Left hindlimb (tissue), 1 donor: Measurements from ENCODE around the gene CYP27A1.
"Not testable (repeated sequence)": the region's sequence is repeated elsewhere in the genome, so short reads cannot be mapped to it uniquely, and the experiment has no call there.

Experiments used
- DNase-seq: peaks from one replicate; pipeline ENCODE4 v3.0.0-alpha.2; 2018

Gene CYP27A1

DNA sequence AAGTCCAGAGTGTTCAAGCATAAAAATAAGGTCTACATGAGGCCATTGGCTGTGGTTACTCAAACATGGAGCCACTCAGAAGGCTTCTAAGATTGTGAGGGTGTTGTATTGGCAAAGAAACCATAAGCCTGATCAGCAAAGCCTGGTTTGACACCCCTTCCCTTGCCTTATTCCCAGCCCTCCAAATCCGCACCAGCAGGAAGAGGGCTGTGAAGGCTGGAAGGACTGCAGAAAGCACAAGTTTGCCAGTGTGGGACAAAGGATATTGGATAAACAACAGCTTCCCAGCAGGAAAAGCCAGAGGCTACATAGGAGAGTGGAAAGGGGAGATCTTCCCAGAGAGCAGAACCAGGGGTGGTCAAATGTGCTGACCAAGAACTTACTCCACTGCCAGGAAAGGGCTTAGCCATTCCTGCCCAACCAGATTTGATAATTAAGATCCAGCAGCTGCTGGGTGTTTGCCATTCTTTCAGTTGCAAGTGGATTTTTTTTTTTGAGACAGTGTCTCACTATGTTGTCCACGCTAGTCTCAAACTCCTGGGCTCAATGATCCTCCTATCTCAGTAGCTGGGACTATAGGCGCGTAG lies 51.2 kb downstream of the CYP27A1 start:
- DNase-seq = no peak

DNA sequence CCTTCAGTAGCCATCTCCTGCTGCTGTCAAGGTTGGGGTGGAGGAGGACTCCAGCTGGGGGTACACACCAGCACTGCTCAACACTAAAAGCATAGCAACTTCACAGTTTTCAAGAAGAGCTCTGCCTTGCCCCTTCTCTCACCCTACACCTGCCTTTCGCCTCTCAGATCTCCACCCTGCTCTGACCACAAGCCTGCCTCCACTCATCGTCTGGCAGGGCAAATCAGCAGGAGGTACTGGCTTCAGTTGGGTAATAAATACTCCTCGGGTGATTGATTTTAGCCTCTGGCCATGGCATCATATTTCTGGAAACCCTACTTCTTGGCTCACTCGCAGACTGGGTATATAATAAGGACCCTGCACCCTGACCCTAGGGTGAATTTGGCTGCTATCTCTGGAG lies 52.7 kb downstream of the CYP27A1 start:
- DNase-seq = no peak

DNA sequence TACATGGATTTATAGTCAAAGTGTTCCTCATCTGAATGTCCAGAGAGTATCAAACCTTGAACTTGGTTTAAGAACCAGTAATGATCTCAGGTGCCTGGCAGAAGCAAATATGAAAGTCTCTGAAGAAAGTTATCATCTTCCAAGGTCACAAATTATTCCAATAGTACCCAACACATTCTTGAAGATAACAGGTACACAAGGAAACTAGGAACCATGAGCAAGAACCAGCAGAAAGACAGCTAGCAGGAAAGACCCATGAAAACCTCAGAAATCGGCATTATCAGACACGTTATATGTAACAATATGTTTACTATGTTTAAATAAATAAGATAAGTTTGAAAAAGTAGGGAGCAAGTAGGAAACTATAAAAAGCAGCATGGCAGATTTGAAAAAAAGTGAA lies 55.5 kb downstream of the CYP27A1 start:
- DNase-seq = no peak

DNA sequence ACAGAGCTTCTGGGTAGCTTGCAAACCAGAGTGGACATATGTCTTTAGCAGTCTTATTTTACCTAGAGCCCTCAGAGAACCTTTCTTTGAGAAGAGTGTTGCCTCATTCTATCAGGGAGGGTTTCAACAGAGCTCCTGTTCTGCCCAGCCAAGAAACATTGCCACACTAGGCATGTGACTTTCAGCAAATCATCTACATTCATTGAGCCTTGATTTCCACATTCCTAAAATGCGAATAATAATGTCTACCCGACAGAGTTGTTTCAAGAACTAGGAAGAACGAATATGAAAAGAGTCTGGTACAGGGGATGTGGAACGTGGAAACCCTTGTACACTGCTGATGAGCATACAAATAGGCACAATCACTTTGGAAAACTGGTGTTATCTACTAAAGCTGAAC lies 57.5 kb downstream of the CYP27A1 start:
- DNase-seq = no peak

DNA sequence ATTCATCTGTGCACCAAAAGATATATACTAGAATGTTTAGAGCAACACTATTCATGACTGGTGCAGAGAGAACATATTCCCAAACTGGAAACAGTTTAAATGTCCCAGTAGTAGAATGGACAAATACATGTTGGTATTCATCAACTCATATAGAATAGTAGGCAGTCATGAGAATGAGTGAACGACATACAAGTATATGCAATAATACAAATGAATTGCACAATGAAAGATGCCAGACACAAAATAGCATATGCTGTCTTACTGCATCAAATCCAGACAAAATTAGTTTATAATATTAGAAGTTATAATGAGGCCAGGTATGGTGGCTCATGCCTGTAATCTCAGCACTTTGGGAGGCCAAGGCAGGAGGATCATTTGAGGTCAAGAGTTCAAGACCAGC lies 57.9 kb downstream of the CYP27A1 start:
- no peak for DNase-seq

DNA sequence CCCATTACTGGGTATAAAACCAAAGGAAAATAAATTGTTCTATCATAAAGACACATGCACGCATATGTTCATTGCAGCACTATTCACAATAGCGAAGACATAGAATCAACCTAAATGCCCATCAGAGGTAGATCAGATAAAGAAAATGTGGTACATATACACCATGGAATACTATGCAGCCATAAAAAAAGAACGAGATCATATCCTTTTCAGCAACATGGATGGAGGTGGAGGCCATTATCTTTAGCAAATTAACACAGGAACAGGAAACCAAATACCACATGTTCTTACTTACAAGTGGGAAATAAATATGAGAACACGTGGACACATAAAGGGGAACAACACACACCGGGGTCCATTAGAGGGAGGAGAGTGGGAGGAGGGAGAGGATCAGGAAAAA lies 62.4 kb downstream of the CYP27A1 start:
- DNase-seq = not testable (repeated sequence)

DNA sequence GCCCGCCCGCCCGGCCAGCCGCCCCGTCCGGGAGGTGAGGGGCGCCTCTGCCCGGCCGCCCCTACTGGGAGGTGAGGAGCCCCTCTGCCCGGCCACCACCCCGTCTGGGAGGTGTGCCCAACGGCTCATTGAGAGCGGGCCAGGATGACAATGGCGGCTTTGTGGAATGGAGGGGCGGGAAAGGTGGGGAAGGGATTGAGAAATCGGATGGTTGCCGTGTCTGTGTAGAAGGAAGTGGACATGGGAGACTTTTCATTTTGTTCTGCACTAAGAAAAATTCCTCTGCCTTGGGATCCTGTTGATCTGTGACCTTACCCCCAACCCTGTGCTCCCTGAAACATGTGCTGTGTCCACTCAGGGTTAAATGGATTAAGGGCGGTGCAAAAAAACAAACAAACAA lies 65.0 kb downstream of the CYP27A1 start:
- not testable (repeated sequence) for DNase-seq

DNA sequence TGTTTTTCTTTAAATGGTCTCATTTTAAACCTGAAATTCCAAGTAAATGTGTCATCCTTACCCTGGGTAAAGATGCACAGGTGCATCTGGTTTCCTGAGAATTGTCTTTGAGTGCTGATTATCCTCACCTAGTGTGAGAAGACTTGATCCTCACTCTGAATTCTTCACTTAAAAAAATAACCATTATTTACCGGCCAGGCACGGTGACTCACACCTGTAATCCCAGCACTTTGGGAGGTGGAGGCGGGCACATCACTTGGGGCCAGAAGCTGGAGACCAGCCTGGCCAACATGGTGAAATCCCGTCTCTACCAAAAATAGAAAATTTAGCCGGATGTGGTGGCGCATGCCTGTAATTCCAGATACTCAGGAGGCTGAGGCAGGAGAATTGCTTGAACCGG lies 67.8 kb downstream of the CYP27A1 start:
- DNase-seq = no peak

DNA sequence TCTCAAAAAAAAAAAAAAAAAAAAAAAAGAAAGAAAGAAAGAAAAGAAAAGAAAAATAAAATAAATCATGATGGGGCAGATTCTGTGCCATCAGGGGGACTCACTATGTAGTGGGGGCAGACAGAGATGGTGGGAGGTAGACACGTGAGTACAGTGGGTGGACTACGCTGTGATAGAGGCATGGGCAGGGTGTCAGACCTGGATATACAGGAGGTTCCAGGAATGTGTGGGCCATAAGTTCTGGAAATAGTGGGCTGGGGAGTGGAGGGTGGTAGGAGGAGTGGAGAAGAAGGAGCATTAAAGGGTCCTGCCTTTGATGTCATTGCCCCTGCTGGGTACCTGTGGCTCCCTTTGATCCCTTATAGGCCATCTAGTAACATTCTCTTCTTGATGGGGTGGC lies 68.8 kb downstream of the CYP27A1 start:
- DNase-seq = no peak

DNA sequence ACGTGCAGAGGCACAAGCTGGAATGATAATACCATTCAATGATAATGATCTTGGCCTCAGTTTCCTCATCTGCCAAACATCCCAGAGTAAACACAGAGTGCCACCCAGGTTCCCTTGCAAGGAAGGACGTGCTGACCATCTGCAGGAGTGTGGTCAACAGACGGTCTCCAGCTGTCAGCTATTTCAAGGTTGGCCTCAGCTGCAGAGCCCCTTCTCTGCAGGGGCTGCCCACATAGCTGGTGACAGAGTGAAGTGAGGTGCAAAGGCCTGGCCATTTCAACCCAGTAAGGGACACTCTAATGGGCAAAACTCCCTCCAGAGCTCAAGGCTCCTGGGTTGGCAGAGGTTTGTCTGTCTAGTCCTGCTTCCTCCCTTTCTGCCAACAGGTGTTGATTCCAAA lies 69.3 kb downstream of the CYP27A1 start:
- DNase-seq = no peak

DNA sequence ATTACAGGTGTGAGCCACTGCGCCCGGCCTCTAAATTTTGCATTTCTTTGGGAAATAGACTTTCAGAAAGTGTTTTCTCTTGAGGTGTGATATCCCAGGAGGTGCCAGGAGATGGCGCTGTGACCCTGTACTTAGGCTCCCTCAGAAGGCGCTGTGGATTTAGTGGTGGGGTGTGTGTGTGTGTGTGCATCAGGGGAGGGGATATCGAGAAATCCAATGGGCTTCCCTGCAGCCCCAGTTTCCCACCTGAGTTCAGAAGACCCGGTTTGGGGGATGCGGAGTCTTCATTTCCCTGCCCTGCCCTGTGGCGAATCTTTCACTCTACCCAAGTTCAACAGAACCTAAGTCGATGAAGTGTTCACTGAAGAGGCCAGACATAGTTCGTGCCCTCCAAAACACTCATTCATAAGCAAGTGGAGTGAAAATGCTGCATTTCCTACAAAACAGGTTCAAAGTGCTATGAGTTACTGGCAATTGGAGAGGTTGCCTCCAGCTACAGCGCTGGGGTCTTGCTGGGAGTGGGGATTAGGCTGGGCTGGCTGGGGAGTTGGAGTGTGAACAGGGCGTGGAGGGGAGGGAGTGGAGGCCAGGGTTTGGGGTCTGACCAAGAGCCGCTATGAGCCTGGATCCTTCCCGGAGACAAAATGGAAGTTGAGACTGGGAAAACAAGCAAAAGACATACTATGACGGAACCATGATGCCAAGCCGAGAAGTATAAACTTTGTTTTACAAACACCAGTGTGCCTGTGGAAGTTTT lies 71.1 kb downstream of the CYP27A1 start:
- no peak for DNase-seq

DNA sequence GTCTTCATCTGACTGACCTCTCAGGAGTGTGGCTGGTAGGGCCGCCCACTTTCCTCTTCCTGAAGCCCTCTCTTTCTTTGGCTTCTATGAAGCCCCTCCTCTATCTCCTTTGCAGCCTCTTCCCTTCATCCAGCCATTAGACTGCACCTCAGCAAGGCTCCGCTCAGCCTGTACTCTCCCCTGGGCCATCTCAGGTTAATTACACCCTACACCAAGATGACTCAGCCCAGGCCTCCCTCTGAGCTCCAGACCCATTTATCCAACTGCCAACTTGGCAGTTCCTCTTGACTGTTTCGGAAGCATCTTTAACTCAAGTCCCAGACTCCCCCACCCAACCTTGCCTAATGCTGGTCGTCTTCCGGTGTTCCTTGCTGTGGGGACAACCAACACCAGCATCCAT lies 71.8 kb downstream of the CYP27A1 start:
- DNase-seq = no peak

DNA sequence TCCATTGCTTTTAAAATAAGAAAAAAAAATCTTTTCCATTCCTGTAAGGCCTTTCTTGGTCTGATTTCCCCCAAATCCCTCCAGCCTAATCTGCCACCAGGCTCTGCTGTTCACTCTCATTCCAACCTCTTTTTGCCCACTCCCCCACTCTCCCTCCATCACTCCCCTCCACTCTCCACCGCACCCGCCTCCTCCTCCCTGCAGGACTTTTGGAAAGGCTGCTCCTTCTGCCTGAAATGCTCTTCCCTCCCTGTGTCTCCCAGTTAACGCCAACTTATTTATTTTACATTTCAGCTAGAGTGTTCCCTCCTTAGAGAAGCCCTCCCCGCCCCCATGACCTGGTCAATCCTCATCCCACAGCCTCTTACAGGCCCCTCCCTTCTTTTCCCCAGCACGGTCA lies 72.9 kb downstream of the CYP27A1 start:
- DNase-seq = no peak

DNA sequence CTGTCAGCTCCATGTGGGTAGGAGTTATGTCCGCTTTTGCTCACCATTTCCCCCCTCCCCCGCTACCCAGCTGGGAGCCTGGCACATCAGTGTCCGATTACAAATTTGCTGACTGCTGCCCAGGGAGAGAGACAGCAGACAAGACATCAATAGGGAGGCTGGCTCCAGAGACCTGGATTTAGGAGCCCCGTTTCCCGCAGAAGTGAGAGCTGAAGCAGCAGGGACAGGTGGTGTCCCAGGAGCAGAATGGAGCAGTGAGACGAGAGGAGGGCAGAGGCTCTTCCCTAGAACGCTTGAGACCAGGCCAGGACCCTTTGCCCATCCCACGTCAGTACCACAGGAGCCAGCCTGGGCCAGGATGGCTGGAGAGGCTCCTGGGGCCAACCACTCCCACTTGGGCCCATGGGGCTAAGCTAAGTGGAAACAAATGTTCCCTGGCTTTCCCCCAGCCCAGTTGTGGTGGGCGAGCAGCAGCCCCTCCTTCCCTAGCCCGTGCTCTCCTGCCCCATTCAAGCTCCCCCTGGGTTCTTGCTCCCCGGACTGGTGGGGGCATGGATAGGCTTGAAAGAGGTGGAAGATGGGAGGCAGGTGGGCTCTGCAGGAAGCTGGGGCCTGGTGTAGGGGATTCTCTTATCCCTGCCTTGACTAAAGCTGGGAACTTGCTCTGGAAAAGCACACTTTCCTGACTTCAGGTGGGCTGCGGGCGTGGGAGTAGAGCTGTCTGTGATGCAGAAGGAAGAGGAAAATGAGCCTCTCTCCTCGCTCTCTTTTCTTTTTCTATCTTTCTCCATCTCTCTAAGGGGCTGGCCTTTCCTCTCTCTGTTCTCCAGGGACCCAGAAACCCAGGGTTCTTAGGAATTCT lies 73.6 kb downstream of the CYP27A1 start:
- DNase-seq = no peak

DNA sequence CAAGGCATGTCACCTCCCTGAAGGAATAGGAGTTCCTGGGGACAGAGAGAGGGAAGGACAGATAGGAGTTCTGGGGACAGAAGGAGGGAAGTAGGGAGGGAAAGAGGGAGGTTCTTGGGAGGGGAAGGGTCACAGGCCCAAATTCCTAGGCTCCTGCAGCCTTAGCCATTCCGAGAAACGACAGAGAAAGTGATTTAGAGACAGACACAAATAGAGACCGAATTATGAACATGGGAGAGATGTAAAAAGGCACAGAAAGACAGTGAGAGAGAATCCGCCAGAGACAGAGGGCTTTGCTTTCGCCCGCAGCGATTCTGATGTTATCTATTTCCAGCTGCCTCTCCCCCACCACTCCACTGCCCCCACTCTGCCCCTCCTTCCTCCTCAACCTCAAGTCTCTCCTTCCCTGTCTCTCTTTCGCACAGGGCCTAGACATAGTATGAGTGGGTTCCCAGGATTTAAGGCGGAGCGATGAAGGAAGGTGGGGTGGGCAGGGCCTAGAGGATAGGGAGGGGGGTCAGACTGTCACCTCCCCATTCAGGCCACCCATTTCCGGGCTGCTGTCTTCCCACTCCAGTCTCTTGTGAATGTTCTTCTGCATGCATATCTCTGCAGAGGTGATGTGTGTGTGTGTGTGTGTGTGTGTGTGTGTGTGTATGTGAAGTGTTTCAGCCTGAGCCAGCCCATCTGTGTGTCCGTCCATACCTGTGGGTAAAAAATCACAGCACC lies 74.4 kb downstream of the CYP27A1 start:
- DNase-seq = no peak

DNA sequence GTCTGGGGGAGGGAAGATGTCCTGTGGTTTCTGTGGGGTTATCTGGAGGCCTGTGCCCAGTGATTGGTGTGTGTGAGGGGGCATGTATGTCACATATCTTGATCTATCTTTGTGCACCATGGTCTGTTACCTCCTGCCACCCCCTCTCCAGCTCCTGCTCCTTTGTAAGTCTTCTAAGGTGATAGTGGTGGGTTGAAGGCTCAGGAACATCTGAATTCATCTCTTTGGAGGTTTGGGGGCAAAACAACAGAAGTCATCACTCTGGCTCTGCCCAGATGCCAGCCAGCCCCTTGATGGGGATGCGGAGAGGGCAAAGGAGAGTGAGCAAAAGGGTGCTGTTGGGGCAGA lies 74.9 kb downstream of the CYP27A1 start:
- DNase-seq = no peak

DNA sequence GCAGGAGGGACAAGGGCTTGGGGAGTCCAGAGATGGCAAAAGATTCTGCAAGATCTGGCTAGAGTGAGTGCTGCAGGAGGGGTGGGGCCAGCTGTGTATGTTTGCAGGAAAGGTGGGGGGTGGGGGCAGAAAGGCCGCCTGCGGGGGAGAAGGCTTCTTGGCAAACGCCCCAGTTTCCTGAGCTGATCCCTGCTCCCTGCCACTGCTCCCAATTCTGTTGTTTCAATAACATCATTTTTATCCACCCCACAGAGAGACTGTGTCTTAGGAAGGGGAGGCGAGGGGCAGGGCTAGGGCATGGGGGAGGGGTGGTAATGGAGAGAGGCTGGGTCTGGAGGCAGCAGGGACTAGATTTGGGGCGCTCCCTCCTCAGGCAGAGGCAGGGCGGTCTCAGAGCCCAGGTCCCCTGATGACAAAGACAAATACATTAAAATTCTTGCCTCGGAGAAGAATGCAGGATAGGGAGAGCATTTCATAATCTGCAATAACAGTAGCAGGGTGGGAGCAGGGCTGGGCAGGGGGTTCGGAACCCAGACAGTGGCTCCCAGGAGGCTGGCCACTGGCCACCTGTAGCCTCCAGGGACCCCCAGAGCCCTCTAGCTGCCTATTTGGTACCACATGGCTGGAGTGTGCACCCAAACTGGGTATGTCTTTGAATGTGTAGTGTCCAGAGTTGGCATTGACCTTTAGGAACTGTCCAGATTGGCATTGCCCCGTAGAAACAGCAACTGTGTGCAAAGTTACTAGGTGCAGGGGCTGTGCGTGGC lies 75.6 kb downstream of the CYP27A1 start:
- no peak for DNase-seq

DNA sequence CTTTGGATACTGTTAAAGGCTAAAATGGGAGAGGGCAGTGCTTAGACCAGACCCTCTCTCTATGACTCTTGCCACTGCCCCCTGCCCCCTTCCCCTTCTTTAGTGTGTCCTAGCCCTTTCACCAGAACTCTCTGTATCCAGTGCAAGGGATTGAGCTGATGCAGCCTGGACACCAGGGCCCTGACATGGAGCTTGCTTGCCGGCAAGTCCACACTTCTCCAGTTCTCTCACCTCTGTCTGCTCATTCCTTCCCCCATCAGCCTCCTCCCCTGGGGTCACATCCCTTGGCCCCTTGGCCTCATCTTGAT lies 76.1 kb downstream of the CYP27A1 start:
- no peak for DNase-seq

DNA sequence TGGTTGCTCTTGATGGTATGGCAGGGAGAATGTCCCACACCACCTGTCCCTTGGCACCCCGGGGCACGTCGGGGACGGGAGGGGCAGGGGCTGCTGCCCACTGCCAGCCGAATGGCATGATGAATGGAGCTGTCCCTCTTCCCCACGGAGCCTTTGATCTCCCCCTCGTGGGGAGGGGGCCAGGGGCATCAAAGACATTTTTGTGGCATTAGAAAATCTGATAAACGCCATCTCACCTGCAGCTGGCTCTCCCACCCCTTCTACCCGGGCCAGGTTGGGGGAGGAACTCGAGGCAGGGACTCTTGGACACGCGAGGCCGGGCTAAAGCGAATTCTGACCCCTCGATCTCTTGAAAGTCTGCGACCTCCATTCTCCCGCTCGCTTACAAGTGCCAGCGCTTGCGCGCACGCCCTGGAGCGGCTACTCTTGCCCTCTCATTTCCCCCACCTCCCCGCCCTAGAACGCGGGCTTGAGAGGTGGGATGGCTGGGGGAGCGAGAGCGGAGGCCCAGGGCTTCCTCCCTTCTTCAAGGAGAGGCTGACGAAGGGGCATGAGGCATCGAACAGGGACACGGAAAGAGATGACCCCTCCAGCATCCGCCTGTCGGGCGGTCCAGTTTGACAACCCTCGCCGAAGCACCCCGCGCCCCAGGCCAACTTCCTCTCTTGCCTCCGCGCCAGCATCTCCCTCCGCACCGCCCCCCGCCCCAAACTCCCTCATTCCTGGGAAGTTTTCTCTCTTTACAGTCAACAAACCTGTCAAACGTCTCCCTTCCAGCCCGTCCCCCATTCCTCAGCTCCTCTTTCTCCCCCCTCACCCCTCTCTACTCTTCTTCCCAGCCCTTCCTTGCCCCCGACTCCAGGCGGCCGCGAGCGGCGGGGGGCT lies 77.0 kb downstream of the CYP27A1 start:
- DNase-seq = no peak

DNA sequence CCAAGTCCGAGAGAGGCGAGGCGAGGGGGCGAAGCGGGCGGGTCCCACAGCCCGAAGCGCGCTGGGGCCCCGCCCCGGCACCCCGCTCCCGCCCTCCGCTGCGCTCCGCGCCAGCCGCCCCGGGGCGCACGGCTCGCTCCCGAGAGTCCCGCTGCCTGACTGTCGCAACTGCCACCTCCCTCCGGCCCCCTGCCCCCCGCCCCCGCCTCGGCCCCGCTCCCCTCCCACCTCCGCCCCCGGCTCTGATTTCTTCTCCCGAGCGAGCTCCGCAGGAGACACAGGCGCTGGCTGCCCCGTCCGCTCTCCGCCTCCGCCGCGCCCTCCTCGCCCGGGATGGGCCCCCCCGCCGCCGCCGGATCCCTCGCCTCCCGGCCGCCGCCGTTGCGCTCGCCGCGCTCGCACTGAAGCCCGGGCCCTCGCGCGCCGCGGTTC lies 77.6 kb downstream of the CYP27A1 start, which contains the start of gene WNT6:
WNT6 (plus strand) TSS at position 250 of the 432 bp plus-strand sequence. CDS start 233 bp downstream, outside the sequence.
- no peak for DNase-seq
